HG02973 (cell line): ENCODE measurements around the gene CLPSL1.

Experiments
- ATAC-seq: cut with Tn5 transposase; IDR thresholded peaks from one replicate; pipeline ENCODE4 v1.9.1; 2021; ENCODE audit warnings: moderate library complexity; ENCODE audit not compliant: unreplicated experiment

CLPSL1 gene

DNA sequence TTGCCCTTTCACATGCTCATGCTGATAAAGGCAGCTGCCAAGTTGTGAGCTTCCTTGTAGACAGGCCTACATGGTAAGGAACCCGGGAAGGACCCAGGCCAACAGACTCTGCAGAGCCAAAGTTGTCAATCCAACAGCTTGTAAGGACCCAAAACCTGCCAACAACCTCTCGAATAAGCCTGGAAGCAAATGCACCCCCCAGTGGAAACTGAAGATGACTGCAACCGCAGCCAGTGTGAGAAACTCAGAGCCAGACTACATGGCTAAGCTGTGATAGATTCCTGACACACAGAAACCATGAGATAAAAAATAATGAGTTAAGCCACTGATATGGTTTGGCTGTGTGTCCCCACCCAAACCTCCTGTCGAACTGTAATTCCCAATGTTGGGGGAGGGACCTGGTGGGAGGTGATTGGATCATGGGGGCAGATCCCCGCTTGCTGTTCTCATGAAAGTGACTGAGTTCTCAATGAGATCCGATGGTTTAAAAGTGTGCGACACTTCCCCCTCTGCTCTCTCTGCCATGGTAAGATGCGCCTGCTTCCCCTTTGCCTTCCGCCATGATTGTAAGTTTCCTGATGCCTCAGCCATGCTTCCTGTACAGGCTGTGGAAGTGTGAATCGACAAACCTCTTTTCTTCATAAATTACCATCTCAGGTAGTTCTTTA is 23.2 kb upstream of the CLPSL1 start:
- ATAC-seq = no peak

GRCh38 chr6:35759426-35759825 is 21.4 kb upstream of the CLPSL1 start:
- no peak for ATAC-seq

DNA sequence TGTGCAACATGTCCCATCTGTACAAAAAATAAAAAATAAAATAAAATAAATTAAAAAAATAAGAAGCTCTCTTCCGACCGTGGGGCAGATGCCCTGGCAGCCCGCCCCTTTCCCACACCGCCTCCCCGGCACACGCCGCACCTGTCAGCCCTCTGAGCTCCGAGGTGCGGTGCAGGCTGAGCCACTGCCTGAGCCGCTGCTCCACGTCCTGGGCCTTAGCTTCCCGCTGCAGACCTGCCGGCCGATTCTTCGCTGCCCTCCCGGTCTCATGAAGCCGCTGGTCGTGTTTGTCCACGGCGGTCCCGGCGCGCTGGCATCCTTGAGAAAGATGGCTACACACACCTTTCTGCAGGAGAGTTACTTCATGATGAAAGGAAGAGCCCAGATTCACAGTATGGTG is 15.1 kb upstream of the CLPSL1 start:
- no peak for ATAC-seq

DNA sequence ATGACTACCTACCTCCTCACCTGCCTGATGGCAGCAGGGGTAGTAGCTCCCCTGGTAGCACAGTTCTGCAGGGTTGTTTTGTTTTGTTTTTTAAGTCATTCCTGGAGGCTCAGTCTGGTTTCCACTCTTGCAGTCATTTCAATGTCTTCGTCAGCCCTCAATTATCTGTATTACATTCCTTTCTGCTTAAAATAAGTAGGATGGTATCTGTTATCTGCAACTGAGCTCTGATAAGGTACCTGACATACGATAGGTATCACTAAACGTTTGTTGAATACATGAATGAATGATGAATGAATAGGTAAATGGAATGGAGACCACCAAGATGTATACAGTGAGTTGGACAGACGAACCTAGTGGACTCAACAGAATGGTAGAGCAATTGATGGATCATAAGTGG is 11.6 kb upstream of the CLPSL1 start:
- no peak for ATAC-seq

DNA sequence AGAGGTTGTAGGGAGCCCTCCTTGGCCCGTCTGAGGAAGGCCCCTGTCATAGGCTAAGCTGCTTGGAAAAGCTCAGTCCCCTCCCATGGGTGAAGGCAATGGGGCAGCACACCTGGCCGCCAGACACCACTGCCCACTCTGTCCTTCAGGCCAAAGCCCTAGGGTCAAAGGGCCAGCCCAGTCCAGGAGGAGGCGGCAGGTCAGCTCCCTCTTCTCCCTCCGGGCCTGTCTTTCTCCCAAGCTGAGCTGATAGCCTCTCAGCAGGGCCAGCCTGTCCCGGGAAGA is 9.5 kb upstream of the CLPSL1 start:
- no peak for ATAC-seq

DNA sequence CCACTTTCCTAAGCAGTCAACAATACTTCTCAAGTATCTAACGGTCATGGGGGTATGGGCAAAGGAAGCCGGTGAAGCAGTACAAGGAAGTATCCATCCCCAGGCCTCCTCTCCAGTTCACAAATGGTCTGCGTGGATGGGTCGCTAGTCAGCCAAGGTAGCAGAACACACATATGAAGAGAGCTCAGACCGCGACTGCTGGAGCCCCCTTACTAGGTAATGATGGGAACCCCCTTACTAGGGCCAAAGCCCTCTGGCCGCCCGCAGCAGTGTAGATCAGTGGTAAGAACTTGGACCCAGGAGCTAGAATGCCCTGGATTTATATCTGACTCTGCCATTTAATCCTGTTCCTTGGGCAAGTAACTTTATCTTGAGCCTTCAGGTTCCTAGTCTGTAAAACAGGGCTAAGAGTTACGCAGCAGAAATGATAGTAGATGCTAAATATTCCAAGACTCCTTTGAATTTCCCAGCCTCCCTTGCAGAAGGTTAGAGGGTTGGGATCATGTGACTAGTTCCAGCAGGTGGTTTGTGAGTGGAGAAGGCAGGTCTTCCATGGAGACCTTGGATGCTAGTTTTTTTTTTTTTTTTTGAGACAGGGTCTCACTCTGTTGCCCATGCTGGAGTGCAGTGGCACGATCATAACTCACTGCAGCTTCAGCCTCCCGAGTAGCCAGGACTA is 6.6 kb upstream of the CLPSL1 start:
- no peak for ATAC-seq

GRCh38 chr6:35775031-35775430 is 5.8 kb upstream of the CLPSL1 start:
- ATAC-seq = no peak

DNA sequence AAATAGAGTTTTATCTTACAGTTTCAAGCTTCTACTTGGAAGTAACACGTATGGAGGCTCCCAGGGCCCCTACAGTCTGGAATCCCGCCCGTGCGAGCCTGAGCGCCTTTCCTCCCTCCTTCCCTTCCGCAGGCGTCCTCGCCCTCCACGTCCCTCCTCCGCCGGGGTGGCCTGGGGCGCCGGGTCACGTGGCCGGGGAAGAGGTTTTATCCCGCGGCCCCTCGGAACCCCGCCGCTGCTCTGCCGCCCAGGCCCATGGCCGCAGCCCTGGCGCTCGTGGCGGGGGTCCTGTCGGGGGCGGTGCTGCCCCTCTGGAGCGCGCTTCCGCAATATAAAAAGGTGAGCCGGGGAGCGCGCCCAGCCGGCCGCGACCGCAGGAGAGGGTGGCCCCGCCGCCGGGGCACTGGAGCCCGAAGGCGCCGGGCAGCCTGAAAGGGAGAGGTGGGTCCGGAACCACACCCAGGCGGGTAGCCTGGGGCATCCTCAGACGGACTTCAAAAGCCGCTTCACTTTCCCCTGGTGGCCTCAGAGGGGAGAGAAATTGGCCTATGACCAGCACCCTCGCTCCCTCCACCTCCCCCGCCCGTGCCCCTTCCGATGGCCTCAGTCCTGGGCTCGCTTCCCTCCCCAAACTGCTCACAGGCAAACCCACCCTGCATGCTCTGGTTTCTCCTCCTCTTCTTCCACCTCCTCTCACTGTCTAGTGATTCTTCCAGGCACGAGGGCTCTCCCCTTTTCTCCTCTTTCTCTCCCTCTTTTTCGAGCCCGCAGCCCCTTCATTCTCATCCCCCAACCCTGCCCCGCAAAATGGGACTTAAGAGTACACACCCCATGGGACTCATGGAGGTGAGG is 4.2 kb upstream of the CLPSL1 start, which contains the start of gene CLPSL2:
CLPSL2 (plus strand) TSS at position 235 of the 852 bp plus-strand sequence; CDS start at position 256, 21 bp downstream.
- no peak for ATAC-seq

DNA sequence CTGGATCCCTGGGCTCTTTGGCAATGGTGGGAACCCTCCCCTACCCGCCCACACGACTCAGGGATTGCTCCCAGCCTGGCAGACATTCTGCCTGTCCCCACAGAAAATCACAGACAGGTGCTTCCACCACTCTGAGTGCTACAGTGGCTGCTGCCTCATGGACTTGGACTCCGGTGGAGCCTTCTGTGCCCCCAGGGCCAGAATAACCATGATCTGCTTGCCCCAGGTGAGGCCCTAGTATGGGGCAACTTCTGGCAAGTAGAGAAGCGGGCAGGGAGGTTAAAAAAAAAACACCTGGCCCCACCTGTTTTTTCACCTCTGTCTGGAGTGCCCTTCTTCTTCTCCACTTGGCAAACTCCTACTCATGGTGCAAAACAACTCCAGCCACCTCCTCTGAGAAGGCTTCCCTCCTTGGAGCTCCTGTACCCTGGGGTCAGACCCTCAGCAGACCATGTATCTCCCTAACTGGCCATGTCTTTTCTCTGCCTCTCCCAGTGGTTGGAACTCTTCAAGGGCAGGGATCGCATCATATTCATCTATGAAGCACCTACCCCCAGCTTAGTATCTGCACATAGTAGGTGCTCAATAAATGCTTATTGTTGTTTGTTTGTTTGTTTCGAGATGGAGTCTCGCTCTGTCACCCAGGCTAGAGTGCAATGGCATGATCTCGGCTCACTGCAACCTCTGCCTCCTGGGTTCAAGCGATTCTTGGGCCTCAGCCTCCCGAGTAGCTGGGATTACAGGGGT is 3.3 kb upstream of the CLPSL1 start:
- ATAC-seq = no peak

DNA sequence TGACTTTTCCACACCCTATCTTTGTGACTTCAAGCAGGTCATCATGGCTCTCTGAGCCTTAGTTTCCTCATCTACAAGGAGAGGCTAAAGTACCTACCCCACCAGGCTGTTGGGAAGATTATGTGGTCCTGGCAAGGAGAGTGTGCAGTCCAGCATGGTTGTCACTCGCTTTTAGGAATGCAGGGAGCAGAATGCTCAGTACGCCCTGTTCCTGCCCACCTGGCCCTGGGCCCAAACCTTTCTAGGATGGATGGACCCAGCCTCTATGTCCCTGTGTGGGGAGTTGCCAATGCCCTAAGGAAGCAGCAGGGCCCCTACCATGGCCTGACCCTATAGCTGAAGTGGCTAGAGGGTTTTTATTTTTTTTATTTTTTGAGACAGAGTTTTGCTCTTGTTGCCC is 2.4 kb upstream of the CLPSL1 start:
- no peak for ATAC-seq

DNA sequence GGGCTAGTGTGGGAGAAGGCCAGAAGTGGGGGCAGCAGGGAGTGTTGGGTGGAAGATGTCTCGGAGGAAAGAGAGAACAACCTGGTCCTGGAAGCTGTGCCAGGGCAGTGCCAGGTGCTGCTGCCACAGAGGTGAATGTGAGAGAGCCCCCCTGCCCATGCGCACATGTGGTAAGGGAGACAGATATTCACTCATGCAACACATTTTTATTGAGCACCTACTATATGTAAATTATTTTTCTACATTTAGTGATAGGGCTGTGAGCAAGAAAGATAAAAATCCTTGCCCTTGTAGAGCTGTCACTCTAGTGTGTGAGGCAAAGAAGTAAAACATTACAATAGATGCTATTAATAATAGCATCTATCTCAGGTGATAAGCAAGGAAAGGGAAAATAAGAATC is 471 bp downstream of the CLPSL1 start:
- ATAC-seq = no peak

DNA sequence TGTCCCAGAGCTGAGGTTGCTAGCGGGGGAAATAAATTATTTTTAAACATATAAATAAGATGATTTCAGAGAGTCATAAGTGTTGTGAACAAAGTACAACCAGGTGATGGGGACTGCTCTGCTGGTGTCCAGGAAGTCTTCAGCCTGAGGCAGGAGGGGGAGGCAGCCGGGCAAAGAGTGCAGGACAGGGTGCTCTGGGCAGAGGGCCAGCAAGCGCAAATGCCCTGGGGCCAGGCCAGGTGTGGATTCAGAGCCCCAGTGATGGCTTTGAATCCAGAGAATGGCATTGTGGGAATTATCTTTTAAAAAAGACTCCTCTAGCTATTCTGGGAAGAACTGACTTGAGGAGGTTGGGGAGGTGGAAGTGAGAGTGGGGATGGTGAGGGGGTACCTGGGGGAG is 1.6 kb downstream of the CLPSL1 start:
- ATAC-seq = no peak

DNA sequence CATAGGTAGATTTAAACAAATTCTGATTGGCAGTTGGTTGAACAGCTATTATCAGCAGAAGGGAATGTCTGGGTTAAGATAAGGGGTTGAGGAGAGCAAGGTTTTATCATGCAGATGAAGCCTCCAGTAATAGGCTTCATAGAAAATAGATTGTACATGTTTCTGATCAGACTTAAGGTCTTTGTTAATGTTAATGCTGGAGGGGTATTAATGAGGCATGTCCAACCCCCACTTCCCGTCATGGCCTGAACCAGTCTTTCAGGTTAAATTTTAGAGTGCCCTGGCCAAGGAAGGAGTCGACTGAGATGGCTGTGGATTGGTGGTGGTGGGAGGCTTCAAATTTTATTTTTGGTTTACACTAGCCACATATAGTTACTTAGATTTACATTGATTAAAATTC is 3.4 kb downstream of the CLPSL1 start:
- ATAC-seq = no peak

GRCh38 chr6:35786272-35786671 is 5.5 kb downstream of the CLPSL1 start:
- no peak for ATAC-seq

DNA sequence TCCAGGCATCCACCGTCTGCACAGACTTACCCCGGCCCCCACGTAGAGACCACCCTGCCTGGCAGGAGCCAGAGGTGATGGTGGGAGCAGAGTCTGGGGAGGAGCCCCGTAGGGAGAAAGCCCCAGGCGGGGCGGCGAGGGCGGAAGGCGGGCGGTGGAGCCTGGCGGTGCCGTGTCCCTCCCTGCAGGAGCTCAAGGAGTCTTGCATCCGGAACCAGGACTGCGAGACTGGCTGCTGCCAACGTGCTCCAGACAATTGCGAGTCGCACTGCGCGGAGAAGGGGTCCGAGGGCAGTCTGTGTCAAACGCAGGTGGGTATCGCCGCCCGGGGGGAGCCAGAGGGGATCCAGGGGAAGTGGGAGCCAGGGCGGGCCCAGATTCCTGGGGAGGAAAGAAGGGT is 6.0 kb downstream of the CLPSL1 start:
- ATAC-seq = no peak

DNA sequence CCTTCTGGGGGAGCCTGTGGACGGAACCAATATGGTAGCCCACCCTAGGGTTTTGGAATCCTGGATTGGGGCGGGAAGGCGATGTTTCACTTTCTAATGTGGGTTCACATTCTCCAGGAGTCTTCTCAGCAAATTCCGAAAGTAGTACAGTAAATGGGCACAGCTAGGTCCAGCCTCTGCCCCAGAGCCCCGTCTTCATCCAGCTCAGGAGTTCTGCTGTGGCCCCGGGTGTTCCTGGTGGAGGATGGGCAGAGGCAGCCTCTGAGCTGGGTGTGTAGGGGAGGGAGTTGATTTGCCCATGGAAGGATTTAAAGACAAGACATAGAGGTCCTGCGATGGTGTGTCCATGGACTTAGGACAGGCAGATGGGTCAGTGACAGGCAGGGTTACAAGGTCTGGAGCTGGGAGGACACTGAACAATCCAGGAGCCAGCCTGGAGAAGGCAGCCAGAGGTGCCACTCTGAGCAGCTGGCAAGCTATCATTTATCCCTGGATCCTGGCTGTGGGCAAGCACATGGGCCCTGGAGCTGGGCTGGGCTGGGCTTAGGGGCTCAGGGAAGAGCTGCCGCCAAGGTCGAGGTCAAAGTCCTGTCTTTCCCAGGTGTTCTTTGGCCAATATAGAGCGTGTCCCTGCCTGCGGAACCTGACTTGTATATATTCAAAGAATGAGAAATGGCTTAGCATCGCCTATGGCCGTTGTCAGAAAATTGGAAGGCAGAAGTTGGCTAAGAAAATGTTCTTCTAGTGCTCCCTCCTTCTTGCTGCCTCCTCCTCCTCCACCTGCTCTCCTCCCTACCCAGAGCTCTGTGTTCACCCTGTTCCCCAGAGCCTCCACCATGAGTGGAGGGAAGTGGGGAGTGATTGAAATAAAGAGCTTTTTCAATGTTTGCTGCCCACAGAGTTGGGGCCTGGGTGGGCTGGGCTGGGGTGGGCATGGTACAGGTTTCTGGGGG is 6.7 kb downstream of the CLPSL1 start:
- ATAC-seq = no peak

DNA sequence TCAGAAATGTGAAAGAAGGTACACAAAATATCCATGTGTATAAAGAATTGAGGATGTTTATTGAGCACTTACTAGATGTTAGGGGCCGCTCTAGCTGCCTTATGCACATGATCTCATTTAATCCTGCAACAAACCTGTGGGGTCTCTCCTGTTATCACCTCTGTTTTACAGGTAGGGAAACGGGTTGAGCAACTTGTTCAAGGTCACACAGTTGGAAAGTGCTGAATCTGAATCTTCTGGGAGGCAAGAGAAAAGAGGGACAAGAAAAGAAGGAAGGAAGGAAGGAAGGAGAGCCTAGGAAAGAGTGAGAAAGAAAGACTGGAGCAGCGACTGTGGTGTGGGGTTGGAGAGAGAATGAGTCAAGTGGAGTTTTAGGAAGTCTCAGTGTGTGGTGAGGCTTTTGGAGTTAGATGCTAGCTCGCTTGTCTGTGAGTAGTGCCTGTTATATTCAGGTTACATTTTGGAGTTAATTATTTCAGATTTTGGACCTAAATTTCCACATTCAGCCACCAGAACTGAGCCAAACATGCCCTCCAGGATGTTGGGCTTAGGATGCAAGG is 7.7 kb downstream of the CLPSL1 start:
- ATAC-seq = no peak

GRCh38 chr6:35790683-35791082 is 9.9 kb downstream of the CLPSL1 start:
- no peak for ATAC-seq

- no peak for ATAC-seq
Observed at GRCh38 chr6:35794536-35795452, 14.0 kb downstream of the CLPSL1 start.
